ENCODE results near the gene SIRPA.

SIRPA gene

GRCh38 chr20:1905693-1906092, 10.5 kb downstream of the SIRPA start:
- no peak for DNase-seq (ENCODE audit: low spot score)
- TF ChIP-seq, protein P1, sequence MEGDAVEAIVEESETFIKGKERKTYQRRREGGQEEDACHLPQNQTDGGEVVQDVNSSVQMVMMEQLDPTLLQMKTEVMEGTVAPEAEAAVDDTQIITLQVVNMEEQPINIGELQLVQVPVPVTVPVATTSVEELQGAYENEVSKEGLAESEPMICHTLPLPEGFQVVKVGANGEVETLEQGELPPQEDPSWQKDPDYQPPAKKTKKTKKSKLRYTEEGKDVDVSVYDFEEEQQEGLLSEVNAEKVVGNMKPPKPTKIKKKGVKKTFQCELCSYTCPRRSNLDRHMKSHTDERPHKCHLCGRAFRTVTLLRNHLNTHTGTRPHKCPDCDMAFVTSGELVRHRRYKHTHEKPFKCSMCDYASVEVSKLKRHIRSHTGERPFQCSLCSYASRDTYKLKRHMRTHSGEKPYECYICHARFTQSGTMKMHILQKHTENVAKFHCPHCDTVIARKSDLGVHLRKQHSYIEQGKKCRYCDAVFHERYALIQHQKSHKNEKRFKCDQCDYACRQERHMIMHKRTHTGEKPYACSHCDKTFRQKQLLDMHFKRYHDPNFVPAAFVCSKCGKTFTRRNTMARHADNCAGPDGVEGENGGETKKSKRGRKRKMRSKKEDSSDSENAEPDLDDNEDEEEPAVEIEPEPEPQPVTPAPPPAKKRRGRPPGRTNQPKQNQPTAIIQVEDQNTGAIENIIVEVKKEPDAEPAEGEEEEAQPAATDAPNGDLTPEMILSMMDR (conservative IDR thresholded peaks at IDR 0.05; ENCODE audit: low read depth): no peak
- CTCF ChIA-PET: interaction anchor here (0.6 kb wide), 1 partner anchor 777 kb away, joined by 4 read pairs; no protein-coding TSS in a partner anchor

DNA sequence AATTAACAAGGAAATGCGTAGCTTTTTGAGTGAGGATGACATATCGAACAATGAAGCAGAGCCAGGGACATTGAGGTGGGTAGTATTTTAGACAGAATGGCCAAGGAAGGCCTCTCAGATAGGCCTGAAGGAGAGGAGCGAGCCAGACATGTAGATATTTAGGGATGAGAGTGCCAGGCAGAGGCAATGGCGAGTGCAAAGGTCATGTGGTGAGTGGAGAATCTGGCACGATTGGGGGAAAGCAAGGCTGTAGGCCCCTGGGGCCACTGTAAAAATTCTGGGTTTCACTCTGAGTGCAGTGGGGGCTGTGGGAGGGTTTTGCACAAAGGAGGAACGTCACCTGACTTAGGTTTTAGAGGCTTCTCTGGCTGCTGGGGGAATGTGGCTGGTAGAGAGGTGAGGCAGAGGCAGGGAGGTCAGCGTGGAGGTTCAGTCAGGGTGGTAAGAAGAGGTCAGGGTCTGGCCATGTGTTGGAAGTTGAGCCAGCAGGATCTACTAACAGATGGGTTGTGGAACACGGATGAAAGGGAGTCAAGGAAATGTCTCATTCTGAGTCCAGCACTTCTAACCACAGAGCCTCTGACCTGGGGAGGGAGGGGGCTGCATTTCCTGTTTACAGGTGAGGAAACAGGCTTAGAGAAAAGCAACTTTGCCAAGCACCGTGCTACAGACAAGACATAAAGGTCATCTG, 11.3 kb downstream of the SIRPA start:
- ChIA-PET CTCF (interaction anchor here (1.0 kb wide), 1 partner anchor 105 kb away, joined by 6 read pairs; no protein-coding TSS in a partner anchor), POLR2A (ENCODE audit: low non-redundant PET) (no interaction called here)
- peak overlapping the region; percentile 44 for H3K27ac ChIP-seq
- DNase-seq (ENCODE audit: low spot score): no peak
- TF ChIP-seq, protein P1 (conservative IDR thresholded peaks at IDR 0.05; ENCODE audit: low read depth): no peak

More at GRCh38 chr20:1905693-1906092, 10.5 kb downstream of the SIRPA start:
- no peak overlapping the region for H3K27ac ChIP-seq
- POLR2A ChIA-PET (ENCODE audit: low non-redundant PET): no interaction called here

- ChIA-PET CTCF (interaction anchor here (1.0 kb wide), 1 partner anchor 106 kb away, joined by 6 read pairs; no protein-coding TSS in a partner anchor), POLR2A (ENCODE audit: low non-redundant PET) (no interaction called here)
- TF ChIP-seq, protein P1 (conservative IDR thresholded peaks at IDR 0.05; ENCODE audit: low read depth): no peak
- H3K27ac ChIP-seq: peak overlapping the region; percentile 44
- DNase-seq (ENCODE audit: low spot score): no peak
Observed at GRCh38 chr20:1907586-1907985, 12.4 kb downstream of the SIRPA start.

- no peak for DNase-seq (ENCODE audit: low spot score)
Observed at GRCh38 chr20:1908191-1908590, 13.0 kb downstream of the SIRPA start.

DNA sequence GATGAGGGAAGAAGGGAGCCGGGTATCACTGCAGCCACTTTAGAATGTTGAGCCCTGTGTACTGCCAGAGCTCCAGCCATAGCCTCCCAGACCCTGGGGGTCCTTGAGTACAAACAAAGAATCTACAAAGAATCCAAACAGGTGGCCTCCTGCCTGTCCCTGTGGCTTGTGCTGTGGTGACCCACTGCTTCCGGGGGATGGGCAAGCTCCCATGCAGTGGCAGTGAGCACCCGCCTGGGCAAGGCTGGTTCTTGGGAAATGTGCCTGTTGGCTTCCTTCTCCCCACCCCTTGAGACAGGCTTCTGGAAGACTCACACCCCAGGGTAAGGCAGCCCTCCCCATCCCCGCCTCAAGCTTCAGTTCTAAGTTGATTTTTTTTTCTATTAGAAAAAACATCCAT, 13.9 kb downstream of the SIRPA start:
- TF ChIP-seq, protein P1 (conservative IDR thresholded peaks at IDR 0.05; ENCODE audit: low read depth): no peak
- POLR2A ChIA-PET (ENCODE audit: low non-redundant PET): no interaction called here

More at GRCh38 chr20:1908191-1908590, 13.0 kb downstream of the SIRPA start:
- TF ChIP-seq, protein P1 (conservative IDR thresholded peaks at IDR 0.05; ENCODE audit: low read depth): no peak
- peak overlapping the region; percentile 44 for H3K27ac ChIP-seq
- ChIA-PET CTCF (no interaction called here), POLR2A (ENCODE audit: low non-redundant PET) (no interaction called here)

GRCh38 chr20:1911536-1911935, 16.3 kb downstream of the SIRPA start:
- ChIA-PET CTCF (interaction anchor here (0.7 to 1.2 kb wide), 2 partner anchors 134 to 403 kb away, joined by 4 read pairs; no protein-coding TSS in a partner anchor), POLR2A (ENCODE audit: low non-redundant PET) (no interaction called here)
- H3K27ac ChIP-seq: no peak overlapping the region
- TF ChIP-seq, protein P1 (conservative IDR thresholded peaks at IDR 0.05; ENCODE audit: low read depth): no peak
- no peak for DNase-seq (ENCODE audit: low spot score)

More for the DNA sequence above, 13.9 kb downstream of the SIRPA start:
- no peak for DNase-seq (ENCODE audit: low spot score)
- CTCF ChIA-PET: no interaction called here
- peak overlapping the region; percentile 12 for H3K27ac ChIP-seq

Measured in RWPE1 (cell line).